Stimulated activated memory B cell treated with anti-CD40 and anti-IgM and Interleukin-4, amounts not matched to agents 10 μg/mL and 1 μg/mL and 100 μg/mL, for 72 hours (primary cell): Measurements from ENCODE around the gene FBXL12.
"Not testable (repeated sequence)": the region's sequence is repeated elsewhere in the genome, so short reads cannot be mapped to it uniquely, and the experiment has no call there.

Experiments used
- ATAC-seq: fragments of 150-1000 bp; cut with Tn5 transposase; 2 replicates; pipeline ENCODE4 v1.10.0; 2021
- H3K27ac Mint-ChIP-seq: one replicate; pipeline ENCODE4 v1.8.0; 2022; ENCODE audit warnings: mild to moderate bottlenecking, mixed read lengths
- H3K27me3 Mint-ChIP-seq: one replicate; pipeline ENCODE4 v1.8.0; 2022; ENCODE audit warnings: mixed read lengths
- H3K36me3 Mint-ChIP-seq: one replicate; pipeline ENCODE4 v1.8.0; 2022; ENCODE audit warnings: mixed read lengths
- H3K4me1 Mint-ChIP-seq: one replicate; pipeline ENCODE4 v1.8.0; 2022; ENCODE audit warnings: mixed read lengths
- H3K4me3 Mint-ChIP-seq: one replicate; pipeline ENCODE4 v1.8.0; 2022; ENCODE audit warnings: mild to moderate bottlenecking, moderate library complexity, mixed read lengths
- H3K9me3 Mint-ChIP-seq: one replicate; pipeline ENCODE4 v1.8.0; 2022; ENCODE audit warnings: mixed read lengths

Gene FBXL12

GRCh38 chr19:9820034-9820433 is 1.2 kb upstream of the FBXL12 start:
- peaks cover 13% of the 10 kb centered on the region for H3K4me1 Mint-ChIP-seq
- not testable (repeated sequence) for H3K27me3 Mint-ChIP-seq

GRCh38 chr19:9819596-9819909 is 674 bp upstream of the FBXL12 start:
- Mint-ChIP-seq H3K4me1 (peaks cover 13% of the 10 kb centered on the region), H3K4me3 (peak overlapping the region; percentile 86), H3K36me3 (peaks cover 26% of the 10 kb centered on the region), H3K27me3 (no peaks in the 10 kb centered on the region), H3K9me3 (no peaks in the 10 kb centered on the region), H3K27ac (peak overlapping the region; percentile 82)
- ATAC-seq, result no peak

More at GRCh38 chr19:9820034-9820433, 1.2 kb upstream of the FBXL12 start:
- not testable (repeated sequence) for H3K9me3 Mint-ChIP-seq, ATAC-seq
- peak overlapping the region; percentile 86 for H3K4me3 Mint-ChIP-seq
- H3K36me3 Mint-ChIP-seq, result peaks cover 21% of the 10 kb centered on the region
- peak overlapping the region; percentile 82 for H3K27ac Mint-ChIP-seq

- Mint-ChIP-seq H3K36me3 (peaks cover 33% of the 10 kb centered on the region), H3K9me3 (no peaks in the 10 kb centered on the region), H3K27ac (peak overlapping the region; percentile 82), H3K4me1 (peaks cover 13% of the 10 kb centered on the region), H3K27me3 (no peaks in the 10 kb centered on the region), H3K4me3 (peak overlapping the region; percentile 86)
- no peak for ATAC-seq
These were observed 625 bp downstream of the FBXL12 start for GRCh38 chr19:9818175-9818733.

- no peaks in the 10 kb centered on the region for H3K27me3 Mint-ChIP-seq
- no peak for ATAC-seq
- H3K9me3 Mint-ChIP-seq, result no peaks in the 10 kb centered on the region
- H3K4me3 Mint-ChIP-seq, result no peak overlapping the region
- no peak overlapping the region for H3K27ac Mint-ChIP-seq
- H3K4me1 Mint-ChIP-seq, result no peaks in the 10 kb centered on the region
- H3K36me3 Mint-ChIP-seq, result peaks cover 48% of the 10 kb centered on the region
These were observed 7.7 kb downstream of the FBXL12 start for GRCh38 chr19:9811139-9811538.

- Mint-ChIP-seq H3K4me3 (no peak overlapping the region), H3K27ac (no peak overlapping the region), H3K4me1 (no peaks in the 10 kb centered on the region), H3K27me3 (no peaks in the 10 kb centered on the region), H3K36me3 (peaks cover 30% of the 10 kb centered on the region), H3K9me3 (no peaks in the 10 kb centered on the region)
- no peak for ATAC-seq
These were observed 9.7 kb downstream of the FBXL12 start for GRCh38 chr19:9808855-9809824.

- ATAC-seq, result no peak
- peaks cover 31% of the 10 kb centered on the region for H3K36me3 Mint-ChIP-seq
These were observed 12.1 kb downstream of the FBXL12 start for GRCh38 chr19:9806803-9807202.

GRCh38 chr19:9801976-9802375 is 16.9 kb downstream of the FBXL12 start:
- no peak overlapping the region for H3K4me3 Mint-ChIP-seq
- no peaks in the 10 kb centered on the region for H3K4me1 Mint-ChIP-seq
- peaks cover 6% of the 10 kb centered on the region for H3K36me3 Mint-ChIP-seq
- no peak for ATAC-seq
- no peaks in the 10 kb centered on the region for H3K27me3 Mint-ChIP-seq
- no peaks in the 10 kb centered on the region for H3K9me3 Mint-ChIP-seq
- no peak overlapping the region for H3K27ac Mint-ChIP-seq

More at GRCh38 chr19:9806803-9807202, 12.1 kb downstream of the FBXL12 start:
- no peaks in the 10 kb centered on the region for H3K9me3 Mint-ChIP-seq
- no peaks in the 10 kb centered on the region for H3K4me1 Mint-ChIP-seq
- no peak overlapping the region for H3K4me3 Mint-ChIP-seq
- H3K27ac Mint-ChIP-seq, result no peak overlapping the region
- no peaks in the 10 kb centered on the region for H3K27me3 Mint-ChIP-seq

GRCh38 chr19:9799162-9799561 is 19.7 kb downstream of the FBXL12 start:
- Mint-ChIP-seq H3K27ac (no peak overlapping the region), H3K4me1 (peaks cover 5% of the 10 kb centered on the region), H3K4me3 (no peak overlapping the region), H3K27me3 (no peaks in the 10 kb centered on the region), H3K36me3 (peaks cover 6% of the 10 kb centered on the region), H3K9me3 (no peaks in the 10 kb centered on the region)
- no peak for ATAC-seq

GRCh38 chr19:9797871-9798270 is 21.0 kb downstream of the FBXL12 start:
- H3K4me1 Mint-ChIP-seq, result peaks cover 12% of the 10 kb centered on the region
- H3K27me3 Mint-ChIP-seq, result no peaks in the 10 kb centered on the region
- no peak overlapping the region for H3K27ac Mint-ChIP-seq
- no peaks in the 10 kb centered on the region for H3K36me3 Mint-ChIP-seq
- no peaks in the 10 kb centered on the region for H3K9me3 Mint-ChIP-seq
- no peak overlapping the region for H3K4me3 Mint-ChIP-seq
- no peak for ATAC-seq

- Mint-ChIP-seq H3K36me3 (no peaks in the 10 kb centered on the region), H3K27me3 (no peaks in the 10 kb centered on the region), H3K4me3 (no peak overlapping the region), H3K9me3 (no peaks in the 10 kb centered on the region), H3K27ac (peak overlapping the region; percentile 55), H3K4me1 (peaks cover 18% of the 10 kb centered on the region)
- ATAC-seq, result peak; percentile 59
These were observed 22.6 kb downstream of the FBXL12 start for GRCh38 chr19:9796113-9796773.

GRCh38 chr19:9793071-9793591 is 25.7 kb downstream of the FBXL12 start:
- H3K27ac Mint-ChIP-seq, result peak overlapping the region; percentile 94
- peak overlapping the region; percentile 96 for H3K4me3 Mint-ChIP-seq
- peaks cover 26% of the 10 kb centered on the region for H3K4me1 Mint-ChIP-seq
- ATAC-seq, result peak; percentile 47
- no peaks in the 10 kb centered on the region for H3K9me3 Mint-ChIP-seq
- no peaks in the 10 kb centered on the region for H3K27me3 Mint-ChIP-seq
- no peaks in the 10 kb centered on the region for H3K36me3 Mint-ChIP-seq

GRCh38 chr19:9792206-9793070 is 26.4 kb downstream of the FBXL12 start:
- Mint-ChIP-seq H3K27me3 (no peaks in the 10 kb centered on the region), H3K27ac (peak overlapping the region; percentile 94), H3K9me3 (no peaks in the 10 kb centered on the region), H3K36me3 (no peaks in the 10 kb centered on the region), H3K4me1 (peaks cover 26% of the 10 kb centered on the region), H3K4me3 (peak overlapping the region; percentile 96)
- ATAC-seq, result peak; percentile 79

- Mint-ChIP-seq H3K27ac (peak overlapping the region; percentile 94), H3K27me3 (no peaks in the 10 kb centered on the region), H3K4me1 (peaks cover 26% of the 10 kb centered on the region), H3K4me3 (peak overlapping the region; percentile 96), H3K9me3 (no peaks in the 10 kb centered on the region), H3K36me3 (no peaks in the 10 kb centered on the region)
- peak; percentile 72 for ATAC-seq
These were observed 27.2 kb downstream of the FBXL12 start for GRCh38 chr19:9791552-9792205.

- not testable (repeated sequence) for H3K27me3 Mint-ChIP-seq, H3K9me3 Mint-ChIP-seq, H3K36me3 Mint-ChIP-seq, ATAC-seq
- H3K4me3 Mint-ChIP-seq, result peak overlapping the region; percentile 96
- peak overlapping the region; percentile 94 for H3K27ac Mint-ChIP-seq
- peaks cover 26% of the 10 kb centered on the region for H3K4me1 Mint-ChIP-seq
These were observed 27.9 kb downstream of the FBXL12 start for GRCh38 chr19:9791073-9791367.
